ENCODE measurements around the gene ZRANB1.

DNA sequence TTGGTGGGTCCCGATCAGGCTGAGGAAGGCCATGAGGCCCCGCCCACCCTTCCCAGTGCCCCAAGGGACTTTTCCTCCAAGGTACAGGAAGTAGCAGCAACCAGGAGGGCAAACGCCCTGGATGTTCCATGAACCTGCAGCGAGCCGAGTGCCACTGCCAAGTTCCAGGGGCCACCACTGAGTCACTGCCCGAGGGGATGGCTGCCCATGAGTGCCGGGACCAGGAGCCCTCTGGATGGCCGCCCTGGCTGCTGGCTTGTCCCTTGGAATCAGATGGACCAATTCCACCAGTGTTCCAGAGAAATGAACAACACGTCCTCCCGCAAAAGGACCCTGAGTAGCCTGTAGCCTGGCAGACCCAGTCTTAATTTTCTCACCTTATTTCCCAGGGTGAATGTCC, 74.2 kb downstream of the ZRANB1 start:
- TF ChIP-seq, protein P1, sequence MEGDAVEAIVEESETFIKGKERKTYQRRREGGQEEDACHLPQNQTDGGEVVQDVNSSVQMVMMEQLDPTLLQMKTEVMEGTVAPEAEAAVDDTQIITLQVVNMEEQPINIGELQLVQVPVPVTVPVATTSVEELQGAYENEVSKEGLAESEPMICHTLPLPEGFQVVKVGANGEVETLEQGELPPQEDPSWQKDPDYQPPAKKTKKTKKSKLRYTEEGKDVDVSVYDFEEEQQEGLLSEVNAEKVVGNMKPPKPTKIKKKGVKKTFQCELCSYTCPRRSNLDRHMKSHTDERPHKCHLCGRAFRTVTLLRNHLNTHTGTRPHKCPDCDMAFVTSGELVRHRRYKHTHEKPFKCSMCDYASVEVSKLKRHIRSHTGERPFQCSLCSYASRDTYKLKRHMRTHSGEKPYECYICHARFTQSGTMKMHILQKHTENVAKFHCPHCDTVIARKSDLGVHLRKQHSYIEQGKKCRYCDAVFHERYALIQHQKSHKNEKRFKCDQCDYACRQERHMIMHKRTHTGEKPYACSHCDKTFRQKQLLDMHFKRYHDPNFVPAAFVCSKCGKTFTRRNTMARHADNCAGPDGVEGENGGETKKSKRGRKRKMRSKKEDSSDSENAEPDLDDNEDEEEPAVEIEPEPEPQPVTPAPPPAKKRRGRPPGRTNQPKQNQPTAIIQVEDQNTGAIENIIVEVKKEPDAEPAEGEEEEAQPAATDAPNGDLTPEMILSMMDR (IDR thresholded peaks at IDR 0.05 in 4 of 5, conservative IDR thresholded peaks at IDR 0.05 in 1 of 5): no peak
- no peak for TF ChIP-seq POLR2A (IDR thresholded peaks at IDR 0.05)
